Islet precursor cell (in vitro differentiated cells): Measurements from ENCODE around the gene OXT.

Experiments used
- DNase-seq: peaks from one replicate; pipeline ENCODE4 v3.0.0-alpha.2; 2018

The OXT gene

GRCh38 chr20:3088031-3088430 is 16.6 kb downstream of the OXT start:
- DNase-seq, result no peak

- no peak for DNase-seq
Observed at GRCh38 chr20:3090565-3090964, 19.1 kb downstream of the OXT start.

GRCh38 chr20:3092611-3093379 is 21.4 kb downstream of the OXT start:
- no peak for DNase-seq

GRCh38 chr20:3093861-3094361 is 22.5 kb downstream of the OXT start:
- no peak for DNase-seq

GRCh38 chr20:3094848-3095629 is 23.6 kb downstream of the OXT start:
- no peak for DNase-seq

- no peak for DNase-seq
Observed at GRCh38 chr20:3100480-3100879, 29.1 kb downstream of the OXT start.

- no peak for DNase-seq
Observed at GRCh38 chr20:3101251-3101650, 29.8 kb downstream of the OXT start.

- DNase-seq, result no peak
Observed at GRCh38 chr20:3101737-3102574, 30.5 kb downstream of the OXT start.

GRCh38 chr20:3102575-3103368 is 31.4 kb downstream of the OXT start:
- DNase-seq, result no peak

GRCh38 chr20:3103369-3104032 is 32.1 kb downstream of the OXT start:
- DNase-seq, result no peak

GRCh38 chr20:3105256-3106137 is 34.1 kb downstream of the OXT start:
- DNase-seq, result no peak

GRCh38 chr20:3106185-3106584 is 34.8 kb downstream of the OXT start:
- DNase-seq, result no peak

GRCh38 chr20:3106658-3107463 is 35.4 kb downstream of the OXT start:
- DNase-seq, result no peak

- DNase-seq, result no peak
Observed at GRCh38 chr20:3107464-3108025, 36.1 kb downstream of the OXT start.

- no peak for DNase-seq
Observed at GRCh38 chr20:3109350-3110302, 38.2 kb downstream of the OXT start.

- DNase-seq, result no peak
Observed at GRCh38 chr20:3111507-3111906, 40.1 kb downstream of the OXT start.

GRCh38 chr20:3111995-3112394 is 40.6 kb downstream of the OXT start:
- no peak for DNase-seq
